Measurements from ENCODE around the gene RBM48.

DNA sequence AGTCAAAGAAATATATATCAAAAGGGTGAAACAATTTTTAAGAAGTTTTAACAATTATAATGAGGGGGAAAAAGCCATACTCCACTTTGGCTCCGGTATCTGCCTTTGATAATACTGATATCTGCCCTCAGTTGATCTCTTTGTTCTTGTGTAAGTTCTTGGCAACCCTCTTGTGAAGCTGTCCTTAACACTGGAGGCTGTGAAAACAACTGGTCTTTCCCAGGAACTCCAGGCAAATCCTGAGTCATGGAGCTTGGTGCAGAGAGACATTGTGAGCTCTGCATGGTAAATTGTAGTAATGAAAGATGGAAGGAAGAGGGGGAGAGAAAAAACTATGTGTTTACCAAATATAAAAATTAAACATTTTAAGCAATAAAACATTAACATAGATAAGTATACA is 39.0 kb upstream of the RBM48 start:
- TF ChIP-seq, protein P1, sequence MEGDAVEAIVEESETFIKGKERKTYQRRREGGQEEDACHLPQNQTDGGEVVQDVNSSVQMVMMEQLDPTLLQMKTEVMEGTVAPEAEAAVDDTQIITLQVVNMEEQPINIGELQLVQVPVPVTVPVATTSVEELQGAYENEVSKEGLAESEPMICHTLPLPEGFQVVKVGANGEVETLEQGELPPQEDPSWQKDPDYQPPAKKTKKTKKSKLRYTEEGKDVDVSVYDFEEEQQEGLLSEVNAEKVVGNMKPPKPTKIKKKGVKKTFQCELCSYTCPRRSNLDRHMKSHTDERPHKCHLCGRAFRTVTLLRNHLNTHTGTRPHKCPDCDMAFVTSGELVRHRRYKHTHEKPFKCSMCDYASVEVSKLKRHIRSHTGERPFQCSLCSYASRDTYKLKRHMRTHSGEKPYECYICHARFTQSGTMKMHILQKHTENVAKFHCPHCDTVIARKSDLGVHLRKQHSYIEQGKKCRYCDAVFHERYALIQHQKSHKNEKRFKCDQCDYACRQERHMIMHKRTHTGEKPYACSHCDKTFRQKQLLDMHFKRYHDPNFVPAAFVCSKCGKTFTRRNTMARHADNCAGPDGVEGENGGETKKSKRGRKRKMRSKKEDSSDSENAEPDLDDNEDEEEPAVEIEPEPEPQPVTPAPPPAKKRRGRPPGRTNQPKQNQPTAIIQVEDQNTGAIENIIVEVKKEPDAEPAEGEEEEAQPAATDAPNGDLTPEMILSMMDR (conservative IDR thresholded peaks at IDR 0.05; ENCODE audit: low read depth, low read length) = no peak
- TF ChIP-seq EZH2 (IDR thresholded peaks at IDR 0.05; ENCODE audit: low read length, unreplicated experiment) (no peak), EZH2phosphoT487 (IDR thresholded peaks at IDR 0.05; ENCODE audit: borderline replicate concordance, low read length) (no peak)

Measured in PC-3 (cell line).